HFF-Myc (cell line): ENCODE results near the gene REEP6.
"Not testable (repeated sequence)": the region's sequence is repeated elsewhere in the genome, so short reads cannot be mapped to it uniquely, and the experiment has no call there.

ENCODE experiments used
- DNase-seq: peaks from one replicate; pipeline ENCODE4 v3.0.0-alpha.2; 2011; ENCODE audit warnings: low read depth; ENCODE audit errors: extremely low read depth
- H3K4me3 ChIP-seq: replicated peaks from 2 replicates; pipeline ENCODE4 v1.5.1; 2011; ENCODE audit warnings: low read depth, mild to moderate bottlenecking, control low read depth, low read length
- TF ChIP-seq, protein P1 (sequence below): IDR thresholded peaks from 2 replicates; pipeline ENCODE4 v1.5.1; 2012; ENCODE audit warnings: mild to moderate bottlenecking, low read depth, low read length, control low read depth; ENCODE audit errors: missing control alignments

REEP6 gene

DNA sequence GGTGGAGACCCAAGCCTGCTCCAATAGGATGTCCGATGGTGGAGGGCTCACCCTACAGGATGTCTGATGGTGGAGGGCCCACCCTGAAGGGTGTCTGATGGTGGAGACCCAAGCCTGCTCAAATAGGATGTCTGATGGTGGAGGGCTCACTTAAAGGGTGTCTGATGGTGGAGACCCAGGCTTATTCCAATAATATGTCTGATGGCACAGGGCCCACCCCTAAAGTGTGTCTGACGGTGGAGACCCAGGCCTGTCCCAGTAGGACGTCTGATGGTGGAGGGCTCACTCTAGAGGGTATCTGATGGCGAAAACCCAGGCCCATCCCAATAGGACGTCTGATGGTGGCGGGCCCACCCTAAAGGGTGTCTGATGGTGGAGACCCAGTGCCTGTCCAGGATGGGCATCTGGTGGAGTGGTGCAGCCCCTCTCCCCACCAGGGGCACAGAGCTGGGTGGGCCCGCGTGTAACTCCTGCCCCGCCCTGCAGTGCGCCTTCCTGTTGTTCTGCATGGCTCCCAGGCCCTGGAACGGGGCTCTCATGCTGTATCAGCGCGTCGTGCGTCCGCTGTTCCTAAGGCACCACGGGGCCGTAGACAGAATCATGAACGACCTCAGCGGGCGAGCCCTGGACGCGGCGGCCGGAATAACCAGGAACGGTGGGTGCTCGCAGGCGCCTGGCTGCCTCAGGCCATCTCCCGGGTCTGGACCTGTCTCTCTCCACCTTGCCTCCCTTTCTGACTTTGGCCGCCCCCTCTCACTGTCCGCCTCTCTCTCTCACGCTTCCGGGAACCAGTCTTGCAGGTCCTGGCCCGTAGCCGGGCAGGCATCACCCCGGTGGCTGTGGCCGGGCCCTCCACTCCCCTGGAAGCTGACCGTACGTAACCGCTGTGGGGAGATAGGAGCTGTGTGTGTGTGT is 5.1 kb downstream of the REEP6 start:
- TF ChIP-seq, protein P1, sequence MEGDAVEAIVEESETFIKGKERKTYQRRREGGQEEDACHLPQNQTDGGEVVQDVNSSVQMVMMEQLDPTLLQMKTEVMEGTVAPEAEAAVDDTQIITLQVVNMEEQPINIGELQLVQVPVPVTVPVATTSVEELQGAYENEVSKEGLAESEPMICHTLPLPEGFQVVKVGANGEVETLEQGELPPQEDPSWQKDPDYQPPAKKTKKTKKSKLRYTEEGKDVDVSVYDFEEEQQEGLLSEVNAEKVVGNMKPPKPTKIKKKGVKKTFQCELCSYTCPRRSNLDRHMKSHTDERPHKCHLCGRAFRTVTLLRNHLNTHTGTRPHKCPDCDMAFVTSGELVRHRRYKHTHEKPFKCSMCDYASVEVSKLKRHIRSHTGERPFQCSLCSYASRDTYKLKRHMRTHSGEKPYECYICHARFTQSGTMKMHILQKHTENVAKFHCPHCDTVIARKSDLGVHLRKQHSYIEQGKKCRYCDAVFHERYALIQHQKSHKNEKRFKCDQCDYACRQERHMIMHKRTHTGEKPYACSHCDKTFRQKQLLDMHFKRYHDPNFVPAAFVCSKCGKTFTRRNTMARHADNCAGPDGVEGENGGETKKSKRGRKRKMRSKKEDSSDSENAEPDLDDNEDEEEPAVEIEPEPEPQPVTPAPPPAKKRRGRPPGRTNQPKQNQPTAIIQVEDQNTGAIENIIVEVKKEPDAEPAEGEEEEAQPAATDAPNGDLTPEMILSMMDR = no peak
- no peak overlapping the region for H3K4me3 ChIP-seq
- no peak for DNase-seq

DNA sequence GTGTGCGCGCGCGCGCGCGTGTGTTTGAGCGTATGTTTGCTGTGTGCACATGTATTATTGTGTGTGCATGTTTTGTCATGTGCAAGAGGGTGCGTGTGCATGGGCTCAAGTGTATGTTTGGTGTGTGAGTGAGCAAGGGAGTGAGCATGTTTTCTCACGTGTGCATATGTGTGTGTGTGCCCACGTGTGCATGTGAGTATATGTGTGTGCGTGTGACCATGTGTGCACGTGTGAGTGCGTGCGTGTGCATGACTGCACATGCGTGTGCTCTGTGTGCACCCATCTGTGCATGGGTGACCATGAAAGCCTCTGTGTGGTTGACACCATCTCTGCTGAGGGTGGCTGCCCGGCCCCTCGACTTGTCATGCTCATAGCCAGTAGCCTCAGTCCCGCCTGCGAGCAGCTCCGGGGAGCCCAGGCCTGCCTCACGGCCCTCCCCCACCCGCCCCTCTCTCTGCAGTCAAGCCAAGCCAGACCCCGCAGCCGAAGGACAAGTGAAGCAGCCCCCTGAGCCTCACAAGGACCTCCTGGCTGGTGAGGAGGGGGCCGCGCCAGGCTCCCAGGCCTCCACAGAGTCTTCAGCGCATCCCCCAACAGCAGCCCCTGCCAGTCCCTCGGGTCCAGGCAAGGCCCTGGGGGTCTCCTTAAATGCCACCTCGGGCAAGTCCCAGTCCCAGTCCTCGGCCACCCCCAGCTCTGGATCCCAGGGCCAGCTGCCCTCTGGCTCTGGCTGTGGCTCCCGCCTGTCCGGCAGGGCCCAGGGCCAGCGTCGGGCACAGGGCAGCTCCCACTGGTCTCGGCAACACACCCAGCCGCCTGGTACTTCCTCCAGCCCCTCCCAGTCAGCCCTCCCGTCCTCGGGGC is 6.0 kb downstream of the REEP6 start:
- TF ChIP-seq, protein P1 = no peak
- DNase-seq = no peak

DNA sequence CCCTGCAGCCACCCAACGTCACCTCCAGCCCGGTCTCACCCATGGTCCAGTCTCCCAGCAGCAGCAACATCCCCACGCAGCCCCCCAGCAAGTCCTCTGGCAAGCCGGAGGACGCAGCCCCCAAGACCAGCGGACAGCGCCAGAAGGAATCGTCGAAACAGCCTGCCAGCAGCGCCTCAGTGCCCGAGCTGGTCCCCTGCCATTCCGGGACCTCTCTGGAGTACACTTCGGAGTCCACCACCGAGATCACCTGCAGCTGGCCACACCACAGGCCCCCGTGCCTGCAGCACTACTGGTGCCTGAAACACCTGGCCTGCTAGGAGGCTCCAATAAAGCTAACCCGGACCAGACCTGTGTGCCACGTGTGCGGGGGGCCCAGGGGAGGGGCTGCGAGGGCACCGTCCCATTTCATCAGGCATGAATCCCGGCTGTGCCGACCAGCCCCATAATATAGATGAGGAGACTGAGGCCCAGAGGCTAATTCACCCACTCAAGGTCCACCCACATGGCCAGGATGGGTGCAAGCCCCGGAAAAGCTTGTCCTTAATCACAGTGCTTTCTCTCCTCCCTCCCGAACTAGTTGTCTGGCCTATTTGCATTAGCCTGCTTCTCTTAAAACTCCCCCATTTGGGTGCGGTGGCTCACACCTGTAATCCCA is 6.7 kb downstream of the REEP6 start:
- DNase-seq = no peak
- H3K4me3 ChIP-seq = no peak overlapping the region
- TF ChIP-seq, protein P1 = no peak

More for the DNA sequence above, 6.0 kb downstream of the REEP6 start:
- H3K4me3 ChIP-seq = no peak overlapping the region

DNA sequence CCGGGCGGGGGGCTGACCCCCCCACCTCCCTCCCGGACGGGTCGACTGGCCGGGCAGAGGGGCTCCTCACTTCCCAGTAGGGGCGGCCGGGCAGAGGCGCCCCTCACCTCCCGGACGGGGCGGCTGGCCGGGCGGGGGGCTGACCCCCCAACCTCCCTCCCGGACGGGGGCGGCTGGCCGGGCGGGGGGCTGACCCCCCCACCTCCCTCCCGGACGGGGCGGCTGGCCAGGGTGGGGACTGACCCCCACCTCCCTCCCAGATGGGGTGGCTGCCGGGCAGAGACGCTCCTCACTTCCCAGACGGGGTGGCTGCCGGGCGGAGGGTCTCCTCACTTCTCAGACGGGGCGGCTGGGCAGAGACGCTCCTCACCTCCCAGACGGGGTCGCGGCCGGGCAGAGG is 8.2 kb downstream of the REEP6 start:
- not testable (repeated sequence) for DNase-seq, H3K4me3 ChIP-seq

DNA sequence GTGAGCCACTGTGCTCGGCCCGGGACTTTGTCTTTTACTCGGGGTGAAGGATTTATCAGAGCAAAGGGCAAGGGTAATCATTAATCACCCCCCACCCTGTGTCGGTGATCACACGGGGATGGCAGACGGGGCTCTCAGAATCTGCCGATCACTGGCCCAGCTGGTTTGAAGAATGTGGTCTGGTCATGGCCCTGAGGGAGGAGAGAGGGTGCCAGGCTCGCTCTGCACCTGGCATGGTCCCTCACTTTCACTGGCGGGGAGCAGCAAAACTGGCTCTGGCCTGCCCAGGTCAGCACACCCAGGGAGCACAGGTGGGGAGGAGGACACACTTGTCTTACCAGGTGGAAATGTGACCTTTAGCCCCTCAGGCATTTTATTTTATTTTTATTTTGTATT is 10.2 kb downstream of the REEP6 start:
- TF ChIP-seq, protein P1 = no peak
- no peak for DNase-seq
- no peak overlapping the region for H3K4me3 ChIP-seq

DNA sequence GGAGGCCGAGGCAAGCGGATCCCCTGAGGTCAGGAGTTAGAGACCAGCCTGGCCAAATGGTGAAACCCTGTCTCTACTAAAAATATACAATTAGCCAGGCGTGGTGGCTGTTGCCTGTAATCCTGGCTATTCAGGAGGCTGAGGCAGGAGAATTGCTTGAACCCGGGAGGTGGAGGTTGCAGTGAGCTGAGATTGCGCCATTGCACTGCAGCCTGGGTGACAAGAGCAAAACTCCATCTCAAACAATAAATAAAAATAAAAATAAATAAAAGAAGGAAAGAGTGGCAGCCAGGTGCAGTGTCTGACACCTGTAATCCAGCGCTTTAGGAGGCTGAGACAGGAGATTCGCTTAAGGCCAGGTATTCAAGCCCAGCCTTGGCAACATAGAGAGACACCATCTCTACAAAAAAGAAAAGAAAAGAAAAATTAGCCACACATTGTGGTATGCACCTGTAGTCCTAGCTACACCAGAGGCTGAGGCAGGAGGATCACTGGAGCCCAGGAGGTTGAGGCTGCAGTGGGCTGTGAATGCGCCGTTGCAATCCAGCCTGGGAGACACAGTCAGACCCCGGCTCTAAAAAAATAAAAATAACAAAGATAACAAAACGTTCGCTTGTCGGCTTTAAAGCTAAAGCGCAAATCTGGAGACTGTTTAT is 11.6 kb downstream of the REEP6 start:
- H3K4me3 ChIP-seq = no peak overlapping the region
- DNase-seq = no peak
- TF ChIP-seq, protein P1 = no peak
